ENCODE measurements around the gene BTBD16. TPM values are rescaled to one million over a fixed set of nuclear protein-coding genes. Genes with fewer than 3 reads are reported as not detected.
A peak's percentile ranks its signal among the peaks of the same experiment; 100 is the strongest.

Gene BTBD16
- total and polyA plus RNA-seq, 9 donors: 0.27 to 0.50 (median 0.40) TPM; not detected in 6

DNA sequence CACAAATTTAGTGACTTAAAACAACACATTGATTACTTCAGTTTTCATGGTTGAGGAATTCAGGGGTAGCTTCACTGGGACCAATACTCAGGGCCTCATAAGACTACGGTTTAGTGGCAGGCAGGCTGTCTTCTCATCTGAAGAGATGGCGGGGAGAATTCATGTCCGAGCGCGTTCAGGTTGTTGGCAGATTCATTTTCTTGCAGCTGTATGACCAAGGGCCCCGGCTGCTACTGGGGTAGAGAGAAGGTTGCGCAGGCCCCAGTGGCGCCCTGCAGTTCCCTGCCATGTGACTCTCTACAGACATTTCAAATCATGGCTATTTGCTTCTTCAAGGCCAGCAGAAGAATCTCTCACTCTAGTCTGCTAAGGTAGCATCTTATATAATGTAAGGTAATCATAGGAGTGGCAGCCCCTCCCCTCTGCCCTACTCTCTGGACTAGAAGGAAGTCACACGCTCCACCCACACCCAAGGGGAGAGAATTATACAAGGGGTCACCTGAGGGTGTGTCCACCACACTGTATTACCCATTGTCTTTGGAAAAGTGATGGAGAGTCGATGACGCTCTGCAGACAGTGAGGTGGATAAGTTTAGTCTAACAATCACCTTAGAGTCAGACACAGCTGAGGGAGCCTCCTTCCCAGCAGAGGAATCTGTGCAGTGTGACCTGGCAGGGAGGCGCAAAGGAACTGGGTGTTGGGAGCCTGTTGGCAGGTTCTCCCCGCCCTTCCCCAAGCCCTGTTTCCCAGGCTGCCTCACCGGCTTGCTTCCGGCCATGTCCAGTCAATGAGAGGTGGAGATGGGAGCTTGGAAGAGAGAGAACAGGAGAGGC is 67.7 kb downstream of the BTBD16 start:
- Histone ChIP-seq H3K36me3 (ENCODE audit: control insufficient read depth, insufficient read depth, low read length) (no peaks in the 10 kb centered on the region), H3K27me3 (ENCODE audit: control insufficient read depth, insufficient read depth, low read length) (peaks cover 2% of the 10 kb centered on the region), H3K9me3 (replicated peaks; ENCODE audit: control insufficient read depth, low read depth, low read length) (no peaks in the 10 kb centered on the region), H3K4me1 (ENCODE audit: control insufficient read depth, insufficient read depth, low read length) (no peaks in the 10 kb centered on the region), H3K27ac (ENCODE audit: low read length) (no peak overlapping the region), H3K4me3 (ENCODE audit: low read length) (no peak overlapping the region)
- DNase-seq: no peak
- 76% methylated on average over 2 of the region's 15 CpGs for WGBS (ENCODE audit: insufficient coverage)

DNA sequence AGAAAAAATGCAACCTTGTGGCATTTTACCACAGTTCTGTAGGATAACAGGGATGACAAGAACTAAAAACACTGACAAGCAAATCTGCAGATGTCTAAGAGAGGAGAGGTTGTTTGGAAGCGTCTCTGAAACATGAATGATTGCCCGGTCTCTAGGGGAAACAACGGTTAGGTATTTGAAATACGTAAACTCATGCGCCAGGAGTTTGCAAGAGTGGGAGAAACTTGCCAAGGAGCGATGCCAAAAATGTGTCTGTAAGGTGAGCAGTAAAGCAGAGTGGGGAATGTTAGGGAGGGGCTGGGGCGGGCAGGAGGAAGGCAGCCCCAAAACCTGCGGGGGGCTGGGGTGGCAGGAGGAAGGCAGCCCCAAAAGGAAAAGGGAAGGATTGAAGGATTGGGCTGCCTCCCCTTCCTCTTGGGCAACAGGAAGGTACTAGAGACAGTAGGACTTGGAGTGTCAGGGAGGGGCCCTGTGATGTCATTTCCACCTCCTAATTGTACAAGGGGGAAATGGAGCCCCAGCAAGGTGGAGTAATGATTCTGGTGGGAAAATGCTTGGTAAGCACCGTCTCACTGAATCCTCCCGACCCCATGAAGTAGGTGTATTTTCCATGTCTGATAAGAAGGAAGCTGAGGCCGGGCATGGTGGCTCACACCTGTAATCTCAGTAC is 70.2 kb downstream of the BTBD16 start:
- no peaks in the 10 kb centered on the region for H3K9me3 ChIP-seq (replicated peaks; ENCODE audit: control insufficient read depth, low read depth, low read length)
- no peak overlapping the region for H3K4me3 ChIP-seq (ENCODE audit: low read length)
- WGBS (ENCODE audit: insufficient coverage): 45% methylated on average over 7 of the region's 11 CpGs
- H3K27me3 ChIP-seq (ENCODE audit: control insufficient read depth, insufficient read depth, low read length): peaks cover 1% of the 10 kb centered on the region
- no peak overlapping the region for H3K27ac ChIP-seq (ENCODE audit: low read length)
- H3K36me3 ChIP-seq (ENCODE audit: control insufficient read depth, insufficient read depth, low read length): no peaks in the 10 kb centered on the region
- peak; percentile 57 for DNase-seq
- H3K4me1 ChIP-seq (ENCODE audit: control insufficient read depth, insufficient read depth, low read length): no peaks in the 10 kb centered on the region

DNA sequence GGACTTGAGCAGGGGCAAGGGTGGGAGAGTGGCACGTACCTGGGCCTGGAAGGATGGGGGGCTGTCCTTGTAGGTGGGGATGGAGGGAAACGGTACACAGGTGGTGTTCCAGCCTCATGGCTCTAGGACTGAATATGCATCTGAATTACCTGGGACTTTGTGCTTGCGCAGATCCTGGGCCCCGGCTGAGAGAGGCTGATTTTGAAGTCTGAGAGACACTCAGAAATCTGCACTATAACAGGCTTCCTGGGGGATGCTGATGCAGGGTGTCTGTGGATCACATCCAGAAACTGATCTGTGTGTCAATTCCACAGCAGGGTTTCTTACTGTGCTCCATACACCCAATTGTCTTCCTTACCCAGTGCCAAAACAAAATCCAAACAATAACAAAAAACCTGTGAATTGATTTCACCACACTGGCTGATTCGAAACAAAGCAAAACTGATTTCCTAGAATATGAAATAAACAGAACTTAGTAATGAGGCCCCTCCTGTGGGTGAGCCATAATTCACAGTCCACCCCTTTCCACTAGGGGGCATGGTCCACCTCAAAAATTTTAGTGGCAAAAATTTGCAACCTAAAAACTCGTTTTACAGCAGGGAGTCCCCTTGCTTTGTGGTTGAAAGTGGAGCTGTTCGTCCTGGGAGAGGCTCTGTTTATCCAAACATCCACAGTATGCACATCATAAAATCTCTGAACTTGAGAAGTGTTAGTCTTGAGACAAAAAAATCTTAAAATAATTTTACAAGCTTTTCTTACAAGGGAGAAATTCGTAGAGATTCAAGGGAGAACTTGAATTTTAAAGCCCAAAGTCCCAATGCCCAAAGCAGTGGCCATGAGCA is 71.4 kb downstream of the BTBD16 start:
- Histone ChIP-seq H3K27ac (ENCODE audit: low read length) (no peak overlapping the region), H3K9me3 (replicated peaks; ENCODE audit: control insufficient read depth, low read depth, low read length) (no peaks in the 10 kb centered on the region), H3K4me3 (ENCODE audit: low read length) (no peak overlapping the region), H3K36me3 (ENCODE audit: control insufficient read depth, insufficient read depth, low read length) (no peaks in the 10 kb centered on the region), H3K27me3 (ENCODE audit: control insufficient read depth, insufficient read depth, low read length) (peaks cover 3% of the 10 kb centered on the region), H3K4me1 (ENCODE audit: control insufficient read depth, insufficient read depth, low read length) (no peaks in the 10 kb centered on the region)
- DNase-seq: peak; percentile 72
- WGBS (ENCODE audit: insufficient coverage): 76% methylated on average over 3 of the region's 8 CpGs

GRCh38 chr10:122343135-122343800 is 72.2 kb downstream of the BTBD16 start:
- Histone ChIP-seq H3K4me3 (ENCODE audit: low read length) (no peak overlapping the region), H3K27ac (ENCODE audit: low read length) (no peak overlapping the region), H3K36me3 (ENCODE audit: control insufficient read depth, insufficient read depth, low read length) (no peaks in the 10 kb centered on the region), H3K9me3 (replicated peaks; ENCODE audit: control insufficient read depth, low read depth, low read length) (no peaks in the 10 kb centered on the region), H3K4me1 (ENCODE audit: control insufficient read depth, insufficient read depth, low read length) (no peaks in the 10 kb centered on the region), H3K27me3 (ENCODE audit: control insufficient read depth, insufficient read depth, low read length) (peaks cover 3% of the 10 kb centered on the region)
- WGBS (ENCODE audit: insufficient coverage): 80% methylated on average over 8 of the region's 11 CpGs
- no peak for DNase-seq

DNA sequence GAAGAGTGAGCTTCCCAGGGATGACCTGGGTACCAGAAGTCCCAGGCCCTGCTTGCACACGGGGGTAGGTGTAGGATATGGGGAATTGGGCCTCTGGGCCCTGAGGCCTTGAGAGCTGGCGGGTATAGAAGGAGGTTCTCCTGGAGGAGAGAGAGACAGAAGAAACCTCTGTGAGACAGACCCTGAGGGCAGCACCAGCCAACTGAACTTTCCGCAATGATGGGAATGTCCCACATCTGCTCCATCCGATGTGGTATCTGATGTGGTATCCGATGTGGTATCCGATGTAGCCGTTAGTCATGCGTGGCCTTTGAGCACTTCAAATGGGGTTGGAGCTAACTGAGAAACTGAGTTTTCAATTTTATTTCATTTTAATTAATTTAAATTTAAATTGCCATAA is 72.8 kb downstream of the BTBD16 start:
- H3K4me3 ChIP-seq (ENCODE audit: low read length): no peak overlapping the region
- no peaks in the 10 kb centered on the region for H3K4me1 ChIP-seq (ENCODE audit: control insufficient read depth, insufficient read depth, low read length)
- H3K9me3 ChIP-seq (replicated peaks; ENCODE audit: control insufficient read depth, low read depth, low read length): no peaks in the 10 kb centered on the region
- 86% methylated on average over 2 of the region's 8 CpGs for WGBS (ENCODE audit: insufficient coverage)
- H3K27ac ChIP-seq (ENCODE audit: low read length): no peak overlapping the region
- DNase-seq: no peak
- peaks cover 3% of the 10 kb centered on the region for H3K27me3 ChIP-seq (ENCODE audit: control insufficient read depth, insufficient read depth, low read length)
- no peaks in the 10 kb centered on the region for H3K36me3 ChIP-seq (ENCODE audit: control insufficient read depth, insufficient read depth, low read length)

GRCh38 chr10:122344741-122345258 is 73.7 kb downstream of the BTBD16 start:
- no peak for DNase-seq
- Histone ChIP-seq H3K4me1 (ENCODE audit: control insufficient read depth, insufficient read depth, low read length) (no peaks in the 10 kb centered on the region), H3K27me3 (ENCODE audit: control insufficient read depth, insufficient read depth, low read length) (peaks cover 3% of the 10 kb centered on the region), H3K4me3 (ENCODE audit: low read length) (no peak overlapping the region), H3K36me3 (ENCODE audit: control insufficient read depth, insufficient read depth, low read length) (no peaks in the 10 kb centered on the region), H3K27ac (ENCODE audit: low read length) (no peak overlapping the region), H3K9me3 (replicated peaks; ENCODE audit: control insufficient read depth, low read depth, low read length) (no peaks in the 10 kb centered on the region)
- WGBS (ENCODE audit: insufficient coverage): 91% methylated on average over 3 of the region's 9 CpGs

DNA sequence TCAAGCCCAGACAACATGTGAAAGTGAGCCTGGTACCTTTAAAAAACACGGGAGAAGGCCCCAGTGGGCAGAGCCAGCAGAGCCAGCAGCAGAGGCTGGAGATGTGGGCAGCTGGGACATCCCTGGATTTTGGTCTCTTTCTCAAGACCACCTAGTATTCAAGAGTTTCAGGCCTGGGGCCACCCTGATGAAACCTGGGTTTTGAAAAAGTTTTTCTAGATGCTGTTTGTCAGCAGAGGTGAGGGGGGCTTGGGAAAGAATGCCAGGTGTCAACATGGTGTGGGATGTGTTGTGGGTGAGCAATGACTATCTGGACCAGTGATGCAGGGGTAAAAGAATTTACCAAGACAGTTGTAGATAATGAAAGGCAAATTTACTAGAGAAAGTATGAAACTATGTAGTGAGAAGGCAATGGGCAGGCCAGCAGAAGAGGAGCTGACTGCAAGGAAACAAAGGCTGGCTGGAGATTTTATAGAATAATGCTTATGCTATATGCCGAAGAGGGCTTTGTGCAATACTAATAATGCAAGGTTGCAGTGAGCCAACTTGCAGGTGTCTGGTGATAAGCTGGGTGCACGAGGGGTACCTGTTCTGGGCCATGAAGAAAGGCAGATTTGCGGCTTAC is 75.3 kb downstream of the BTBD16 start:
- Histone ChIP-seq H3K27me3 (ENCODE audit: control insufficient read depth, insufficient read depth, low read length) (peaks cover 3% of the 10 kb centered on the region), H3K36me3 (ENCODE audit: control insufficient read depth, insufficient read depth, low read length) (no peaks in the 10 kb centered on the region), H3K27ac (ENCODE audit: low read length) (no peak overlapping the region), H3K4me1 (ENCODE audit: control insufficient read depth, insufficient read depth, low read length) (no peaks in the 10 kb centered on the region), H3K4me3 (ENCODE audit: low read length) (no peak overlapping the region), H3K9me3 (replicated peaks; ENCODE audit: control insufficient read depth, low read depth, low read length) (no peaks in the 10 kb centered on the region)
- DNase-seq: no peak
- WGBS (ENCODE audit: insufficient coverage): 92% methylated on average over 2 of the region's 4 CpGs

- no peak for DNase-seq
- H3K9me3 ChIP-seq (replicated peaks; ENCODE audit: control insufficient read depth, low read depth, low read length): no peaks in the 10 kb centered on the region
- no peak overlapping the region for H3K27ac ChIP-seq (ENCODE audit: low read length)
- WGBS (ENCODE audit: insufficient coverage): 89% methylated on average over 4 of the region's 8 CpGs
- H3K4me1 ChIP-seq (ENCODE audit: control insufficient read depth, insufficient read depth, low read length): no peaks in the 10 kb centered on the region
- H3K36me3 ChIP-seq (ENCODE audit: control insufficient read depth, insufficient read depth, low read length): no peaks in the 10 kb centered on the region
- H3K27me3 ChIP-seq (ENCODE audit: control insufficient read depth, insufficient read depth, low read length): peaks cover 3% of the 10 kb centered on the region
- H3K4me3 ChIP-seq (ENCODE audit: low read length): no peak overlapping the region
Observed at GRCh38 chr10:122347170-122347841, 76.2 kb downstream of the BTBD16 start.

DNA sequence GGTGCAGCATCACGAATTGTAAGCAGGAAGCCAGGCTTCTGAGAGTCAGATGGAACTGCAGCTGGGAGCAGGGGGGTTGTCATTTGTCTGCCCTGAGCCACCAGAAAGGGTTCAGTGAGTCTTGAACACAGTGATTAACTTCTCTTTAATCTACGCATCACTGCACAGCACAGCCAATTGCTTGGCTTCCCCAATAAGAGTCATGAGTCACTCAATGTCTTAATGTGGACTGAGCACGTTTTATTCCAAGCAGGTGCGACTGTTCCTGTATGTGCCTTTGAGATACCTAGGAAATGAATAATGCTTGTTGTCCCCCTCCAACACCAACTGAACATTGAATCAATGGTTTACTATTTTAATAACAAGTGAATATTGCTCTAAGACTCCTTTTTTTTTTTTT is 77.4 kb downstream of the BTBD16 start:
- Histone ChIP-seq H3K27me3 (ENCODE audit: control insufficient read depth, insufficient read depth, low read length) (peaks cover 3% of the 10 kb centered on the region), H3K4me3 (ENCODE audit: low read length) (no peak overlapping the region), H3K27ac (ENCODE audit: low read length) (no peak overlapping the region), H3K4me1 (ENCODE audit: control insufficient read depth, insufficient read depth, low read length) (no peaks in the 10 kb centered on the region), H3K36me3 (ENCODE audit: control insufficient read depth, insufficient read depth, low read length) (no peaks in the 10 kb centered on the region), H3K9me3 (replicated peaks; ENCODE audit: control insufficient read depth, low read depth, low read length) (no peaks in the 10 kb centered on the region)
- 57% methylated on average over 2 of the region's 4 CpGs for whole genome bisulfite sequencing (ENCODE audit: insufficient coverage)
- no peak for DNase-seq
